H9 (cell line): Measurements from ENCODE around the gene ADTRP. TPM values are rescaled to one million over a fixed set of nuclear protein-coding genes. Genes with fewer than 3 reads are reported as not detected.

Experiments used
- DNase-seq: peaks from one replicate; pipeline ENCODE4 v3.0.0-alpha.2; 2017
- H2AFZ ChIP-seq: one replicate; pipeline ENCODE4 v1.6.1; 2013; ENCODE audit warnings: mild to moderate bottlenecking, low read length, control low read depth, moderate library complexity
- H2AK5ac ChIP-seq: 2 replicates; pipeline ENCODE4 v1.6.1; 2013; ENCODE audit warnings: low read length, control low read depth, mixed read lengths; ENCODE audit not compliant: insufficient read length
- H2BK120ac ChIP-seq: one replicate; pipeline ENCODE4 v1.6.1; 2013; ENCODE audit warnings: low read depth, mild to moderate bottlenecking, low read length, control low read depth, inconsistent platforms; ENCODE audit not compliant: poor library complexity, severe bottlenecking
- H2BK12ac ChIP-seq: 2 replicates; pipeline ENCODE4 v1.6.1; 2013; ENCODE audit warnings: low read length, control low read depth, mixed read lengths, low read depth; ENCODE audit not compliant: insufficient read length
- H2BK15ac ChIP-seq: 2 replicates; pipeline ENCODE4 v1.6.1; 2013; ENCODE audit warnings: low read depth, low read length, control low read depth
- H2BK20ac ChIP-seq: one replicate; pipeline ENCODE4 v1.6.1; 2013; ENCODE audit warnings: low read depth, mild to moderate bottlenecking, low read length, control low read depth, inconsistent platforms; ENCODE audit not compliant: poor library complexity, severe bottlenecking
- H2BK5ac ChIP-seq: 2 replicates; pipeline ENCODE4 v1.6.1; 2013; ENCODE audit warnings: low read length, control low read depth, mixed read lengths; ENCODE audit not compliant: insufficient read length
- H3K14ac ChIP-seq: 2 replicates; pipeline ENCODE4 v1.6.1; 2013; ENCODE audit warnings: low read length, control low read depth; ENCODE audit not compliant: insufficient read depth
- H3K18ac ChIP-seq: 2 replicates; pipeline ENCODE4 v1.6.1; 2013; ENCODE audit warnings: low read depth, mild to moderate bottlenecking, mixed read lengths, low read length, control low read depth; ENCODE audit not compliant: insufficient read length
- H3K23ac ChIP-seq: 2 replicates; pipeline ENCODE4 v1.6.1; 2013; ENCODE audit warnings: low read length, control low read depth, mixed read lengths, low read depth; ENCODE audit not compliant: insufficient read length
- H3K23me2 ChIP-seq: 2 replicates; pipeline ENCODE4 v1.6.1; 2013; ENCODE audit warnings: low read depth, mild to moderate bottlenecking, mixed read lengths, low read length, control low read depth; ENCODE audit not compliant: insufficient read length, poor library complexity, severe bottlenecking
- H3K27ac ChIP-seq: 2 replicates; pipeline ENCODE4 v1.5.1; 2013; ENCODE audit warnings: low read length, control low read depth, mixed read lengths, low read depth; ENCODE audit not compliant: insufficient read length
- H3K27me3 ChIP-seq: 2 replicates; pipeline ENCODE4 v1.6.1; 2013; ENCODE audit warnings: low read length, control low read depth, inconsistent platforms; ENCODE audit not compliant: insufficient read depth
- H3K4ac ChIP-seq: 2 replicates; pipeline ENCODE4 v1.6.1; 2013; ENCODE audit warnings: low read depth, mild to moderate bottlenecking, control low read depth, inconsistent platforms, low read length, moderate library complexity
- H3K4me1 ChIP-seq: 2 replicates; pipeline ENCODE4 v1.6.1; 2013; ENCODE audit warnings: low read length, control low read depth, inconsistent platforms; ENCODE audit not compliant: insufficient read depth
- H3K4me2 ChIP-seq: 2 replicates; pipeline ENCODE4 v1.6.1; 2013; ENCODE audit warnings: low read length, control low read depth, mixed read lengths; ENCODE audit not compliant: insufficient read length, insufficient read depth
- H3K56ac ChIP-seq: 2 replicates; pipeline ENCODE4 v1.6.1; 2013; ENCODE audit warnings: low read depth, mild to moderate bottlenecking, mixed read lengths, low read length, control low read depth; ENCODE audit not compliant: insufficient read length
- H3K79me1 ChIP-seq: 2 replicates; pipeline ENCODE4 v1.6.1; 2013; ENCODE audit warnings: low read depth, mild to moderate bottlenecking, moderate library complexity, low read length, control low read depth, inconsistent platforms; ENCODE audit not compliant: insufficient read depth, poor library complexity, severe bottlenecking
- H3K79me2 ChIP-seq: 2 replicates; pipeline ENCODE4 v1.6.1; 2013; ENCODE audit warnings: low read length, control low read depth, inconsistent platforms; ENCODE audit not compliant: insufficient read depth
- H3K9ac ChIP-seq: 2 replicates; pipeline ENCODE4 v1.6.1; 2013; ENCODE audit warnings: low read length, control low read depth, mixed read lengths; ENCODE audit not compliant: insufficient read length; ENCODE audit errors: extremely low read depth
- H3K9me3 ChIP-seq: one replicate; pipeline ENCODE4 v1.6.1; 2013; ENCODE audit warnings: low read depth, low read length, inconsistent platforms; ENCODE audit not compliant: control insufficient read depth
- H3T11ph ChIP-seq: one replicate; pipeline ENCODE4 v1.6.1; 2013; ENCODE audit warnings: mild to moderate bottlenecking, low read length, control low read depth, inconsistent platforms
- H4K20me1 ChIP-seq: one replicate; pipeline ENCODE4 v1.6.1; 2013; ENCODE audit not compliant: control insufficient read depth, insufficient read length, insufficient read depth
- H4K5ac ChIP-seq: 2 replicates; pipeline ENCODE4 v1.6.1; 2013; ENCODE audit warnings: low read depth, mild to moderate bottlenecking, mixed read lengths, low read length, control low read depth; ENCODE audit not compliant: insufficient read length
- H4K8ac ChIP-seq: replicated peaks from 2 replicates; pipeline ENCODE4 v1.6.1; 2013; ENCODE audit warnings: low read length, control low read depth, mixed read lengths, low read depth; ENCODE audit not compliant: insufficient read length
- H4K91ac ChIP-seq: 2 replicates; pipeline ENCODE4 v1.6.1; 2013; ENCODE audit warnings: low read depth, mild to moderate bottlenecking, moderate library complexity, mixed read lengths, low read length, control low read depth; ENCODE audit not compliant: insufficient read length
- H3K27ac Mint-ChIP-seq, 3 experiments: 2 replicates in 2 of 3; 3 replicates in 1 of 3; pipeline ENCODE4 v1.8.0; 2020 to 2021; ENCODE audit warnings: mixed read lengths in 3 of 3, mild to moderate bottlenecking in 1 of 3, moderate library complexity in 1 of 3
- H3K27me3 Mint-ChIP-seq: 2 replicates; pipeline ENCODE4 v1.8.0; 2021; ENCODE audit warnings: low read depth, mild to moderate bottlenecking, moderate library complexity, mixed read lengths
- H3K36me3 Mint-ChIP-seq, 3 experiments: 2 replicates in 2 of 3; 3 replicates in 1 of 3; pipeline ENCODE4 v1.8.0; 2020 to 2021; ENCODE audit warnings: low read depth in 3 of 3, mixed read lengths in 3 of 3; ENCODE audit not compliant: insufficient read depth in 1 of 3
- H3K4me1 Mint-ChIP-seq, 2 experiments: 2 replicates each; pipeline ENCODE4 v1.8.0; 2020; ENCODE audit warnings: mixed read lengths in 2 of 2
- H3K4me3 Mint-ChIP-seq, 2 experiments: 2 replicates in 1 of 2; 3 replicates in 1 of 2; pipeline ENCODE4 v1.8.0; 2020 to 2021; ENCODE audit warnings: mild to moderate bottlenecking in 2 of 2, mixed read lengths in 2 of 2, moderate library complexity in 1 of 2
- H3K9me3 Mint-ChIP-seq, 2 experiments: 2 replicates in 1 of 2; 3 replicates in 1 of 2; pipeline ENCODE4 v1.8.0; 2020; ENCODE audit warnings: mild to moderate bottlenecking in 2 of 2, mixed read lengths in 2 of 2, moderate library complexity in 1 of 2
- CTCF ChIP-seq: fragments of 200-600 bp; sonication (generic); conservative IDR thresholded peaks from 3 replicates; pipeline ENCODE4 v1.8.0; 2021; ENCODE audit warnings: antibody characterized with exemption, mild to moderate bottlenecking
- WGBS: extraction: QIAGEN DNeasy Blood & Tissue Kit; methylation state at CpG from one replicate; pipeline ENCODE4 v1.1.7; 2013; ENCODE audit warnings: missing lambda C conversion rate, low lambda C conversion rate, mixed read lengths; ENCODE audit not compliant: insufficient read length; ENCODE audit errors: extremely low coverage; 5-methylcytosine and 5-hydroxymethylcytosine counted together
- total RNA-seq: library from RNA; stranded (reverse); gene quantifications from 2 replicates; pipeline ENCODE4 v1.2.1, GENCODE V29; 2021

Gene ADTRP
- total RNA-seq, 1 experiment from 2014 or later: not detected

GRCh38 chr6:11701573-11701972, 77.0 kb downstream of the ADTRP start:
- H3K27ac Mint-ChIP-seq: no peak overlapping the region

More at GRCh38 chr6:11701573-11701972, 77.0 kb downstream of the ADTRP start:
- Histone ChIP-seq H2BK20ac (no peak overlapping the region), H4K91ac (no peak overlapping the region), H3K79me2 (no peaks in the 10 kb centered on the region), H3K27ac (no peak overlapping the region), H2BK120ac (no peak overlapping the region), H3K23me2 (no peaks in the 10 kb centered on the region), H3K23ac (no peak overlapping the region), H3K4ac (no peak overlapping the region), H2BK5ac (no peak overlapping the region), H3K79me1 (no peaks in the 10 kb centered on the region), H3K27me3 (no peaks in the 10 kb centered on the region), H3K9ac (no peak overlapping the region), H2BK15ac (no peak overlapping the region), H3T11ph (no peak overlapping the region), H4K20me1 (no peaks in the 10 kb centered on the region), H3K14ac (no peak overlapping the region), H3K56ac (no peak overlapping the region), H4K8ac (no peak overlapping the region), H2AFZ (no peak overlapping the region), H3K4me1 (no peaks in the 10 kb centered on the region), H4K5ac (no peak overlapping the region), H3K18ac (no peak overlapping the region), H3K4me2 (no peak overlapping the region), H3K9me3 (no peaks in the 10 kb centered on the region), H2AK5ac (no peak overlapping the region), H2BK12ac (no peak overlapping the region)
- no peaks in the 10 kb centered on the region for H3K27me3 Mint-ChIP-seq
- H3K9me3 Mint-ChIP-seq: peaks cover 2 to 6% of the 10 kb centered on the region in 2 experiments; a peak in 3 of 5 replicates
- no peak for DNase-seq
- H3K4me1 Mint-ChIP-seq: no peaks in the 10 kb centered on the region; a peak in 1 of 4 replicates
- no CpG with 5 or more reads among the region's 6 CpGs for WGBS
- peaks cover 0 to 7% (median 5%) of the 10 kb centered on the region in 3 experiments; a peak in 4 of 7 replicates for H3K36me3 Mint-ChIP-seq
- no peak for TF ChIP-seq CTCF
- no peak overlapping the region for H3K4me3 Mint-ChIP-seq
